PC-3 (cell line): Measurements from ENCODE around the gene TDRD12. TPM values are rescaled to one million over a fixed set of nuclear protein-coding genes. Genes with fewer than 3 reads are reported as not detected.

ENCODE experiments used
- ATAC-seq: fragments of 200-7000 bp; cut with Tn5 transposase; 2 replicates; pipeline ENCODE4 v1.9.1; 2020; ENCODE audit warnings: mild to moderate bottlenecking, moderate library complexity
- BruUV-seq: library from RNA; stranded (reverse); fragments of 400-500 nt; replicated peaks from 2 replicates; lab custom pipeline; 2021; lab: Mats Ljungman, UMichigan
- CTCF ChIA-PET: fragments of 300-600 bp; sonication (Branson Sonifier 250); formaldehyde crosslinking; loops from one replicate; lab custom pipeline; 2022; ENCODE audit warnings: antibody characterized with exemption; lab: Charles Lee
- POLR2A ChIA-PET: fragments of 300-600 bp; sonication (Branson Sonifier 250); formaldehyde crosslinking; loops from one replicate; lab custom pipeline; 2022; ENCODE audit warnings: antibody characterized with exemption; ENCODE audit not compliant: unreplicated experiment; lab: Charles Lee
- DNase-seq: peaks from one replicate; pipeline ENCODE4 v3.0.0-alpha.2; 2015
- H2AFZ ChIP-seq: fragments of 300-600 bp; sonication (generic); 2 replicates; pipeline ENCODE4 v1.6.0; 2016; ENCODE audit warnings: antibody characterized with exemption, low read length
- H3F3A ChIP-seq: fragments of 300-600 bp; sonication (generic); one replicate; pipeline ENCODE4 v1.6.0; 2017; ENCODE audit warnings: antibody characterized with exemption, low read length, control low read depth, mild to moderate bottlenecking; ENCODE audit not compliant: unreplicated experiment
- H3K27ac ChIP-seq: fragments of 300-600 bp; sonication (generic); 2 replicates; pipeline ENCODE4 v1.5.1; 2016; ENCODE audit warnings: mild to moderate bottlenecking, low read length
- H3K27me3 ChIP-seq: fragments of 300-600 bp; sonication (generic); 2 replicates; pipeline ENCODE4 v1.6.1; 2016; ENCODE audit warnings: low read length, mixed read lengths
- H3K36me3 ChIP-seq: fragments of 300-600 bp; sonication (generic); 2 replicates; pipeline ENCODE4 v1.6.1; 2016; ENCODE audit warnings: low read depth, mixed run types, low read length, mixed read lengths
- H3K4me1 ChIP-seq: fragments of 300-600 bp; sonication (generic); 2 replicates; pipeline ENCODE4 v1.5.1; 2016; ENCODE audit warnings: low read length; ENCODE audit not compliant: insufficient read depth
- H3K4me2 ChIP-seq: fragments of 300-600 bp; sonication (generic); 2 replicates; pipeline ENCODE4 v1.6.0; 2016; ENCODE audit warnings: low read length
- H3K4me3 ChIP-seq: fragments of 300-600 bp; sonication (generic); 2 replicates; pipeline ENCODE4 v1.5.1; 2016; ENCODE audit warnings: mild to moderate bottlenecking, low read length, mixed read lengths
- H3K79me2 ChIP-seq: fragments of 300-600 bp; sonication (generic); 2 replicates; pipeline ENCODE4 v1.6.1; 2017; ENCODE audit warnings: low read length, mixed read lengths
- H3K9ac ChIP-seq: fragments of 300-600 bp; sonication (generic); 2 replicates; pipeline ENCODE4 v1.6.0; 2016; ENCODE audit warnings: mild to moderate bottlenecking, low read length
- H3K9me2 ChIP-seq: fragments of 300-600 bp; sonication (generic); replicated peaks from 2 replicates; pipeline ENCODE4 v1.6.1; 2016; ENCODE audit warnings: mixed run types, low read length, mixed read lengths
- H3K9me3 ChIP-seq: fragments of 300-600 bp; sonication (generic); 2 replicates; pipeline ENCODE4 v1.6.1; 2016; ENCODE audit warnings: low read length, mixed read lengths
- H4K20me1 ChIP-seq: fragments of 300-600 bp; sonication (generic); 2 replicates; pipeline ENCODE4 v1.6.1; 2016; ENCODE audit warnings: low read length, mixed read lengths
- EZH2 ChIP-seq: fragments of 300-600 bp; sonication (generic); IDR thresholded peaks from one replicate; pipeline ENCODE4 v1.6.1; 2017; ENCODE audit warnings: antibody characterized with exemption, mild to moderate bottlenecking, low read length; ENCODE audit not compliant: unreplicated experiment
- EZH2phosphoT487 ChIP-seq: fragments of 300-600 bp; sonication (generic); IDR thresholded peaks from 2 replicates; pipeline ENCODE4 v1.6.1; 2018; ENCODE audit warnings: mild to moderate bottlenecking, antibody characterized with exemption, low read length, borderline replicate concordance
- intact Hi-C: fragments of 100-400 bp; cut with micrococcal nuclease; formaldehyde crosslinking; loops from 2 replicates; pipeline ENCODE4 v1.9.0; 2023
- total RNA-seq: library from RNA; depleted of rRNA; stranded (reverse); fragments of >200 nt; gene quantifications from 2 replicates; pipeline ENCODE4 v1.2.3, GENCODE V29; 2014
- TF ChIP-seq, protein P1 (sequence below): fragments of 300-600 bp; sonication (generic); conservative IDR thresholded peaks from 2 replicates; pipeline ENCODE4 v1.5.1; 2017; ENCODE audit warnings: antibody characterized with exemption, low read depth, mild to moderate bottlenecking, low read length

TDRD12 gene
- total RNA-seq, 1 experiment from 2014 or later = not detected

DNA sequence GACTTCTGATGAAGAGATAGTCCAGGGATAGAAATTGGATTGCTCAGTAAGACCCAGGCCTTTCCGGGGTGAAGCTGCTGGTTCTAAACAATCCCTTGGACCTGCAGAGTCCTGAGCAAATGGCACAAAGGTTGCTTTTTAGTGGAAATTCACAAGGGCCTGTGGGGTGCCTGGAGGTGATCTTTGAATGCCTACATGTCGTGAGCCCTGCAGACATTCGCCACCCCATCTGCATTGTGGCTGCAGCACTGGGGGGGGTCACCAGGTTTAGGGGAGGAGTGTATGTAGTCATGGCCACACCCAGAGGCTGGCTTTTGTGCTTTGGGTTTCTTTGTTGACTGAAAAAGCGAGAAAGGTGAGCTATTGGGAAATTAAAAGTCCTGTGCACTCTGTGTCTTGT, 108.6 kb downstream of the TDRD12 start:
- ChIA-PET POLR2A (no interaction called here), CTCF (no interaction called here)
- Histone ChIP-seq H3K27me3 (no peaks in the 10 kb centered on the region), H3K9me3 (no peaks in the 10 kb centered on the region), H3K36me3 (no peaks in the 10 kb centered on the region), H4K20me1 (no peaks in the 10 kb centered on the region), H3K4me2 (no peak overlapping the region), H2AFZ (no peak overlapping the region), H3K27ac (no peak overlapping the region), H3K9me2 (no peaks in the 10 kb centered on the region), H3K4me1 (no peaks in the 10 kb centered on the region), H3F3A (no peaks in the 10 kb centered on the region), H3K9ac (no peak overlapping the region), H3K79me2 (no peaks in the 10 kb centered on the region), H3K4me3 (no peak overlapping the region)
- no peak for DNase-seq
- no TSS peak for BruUV-seq
- ATAC-seq = no peak
- TF ChIP-seq EZH2phosphoT487 (no peak), EZH2 (no peak)
- TF ChIP-seq, protein P1, sequence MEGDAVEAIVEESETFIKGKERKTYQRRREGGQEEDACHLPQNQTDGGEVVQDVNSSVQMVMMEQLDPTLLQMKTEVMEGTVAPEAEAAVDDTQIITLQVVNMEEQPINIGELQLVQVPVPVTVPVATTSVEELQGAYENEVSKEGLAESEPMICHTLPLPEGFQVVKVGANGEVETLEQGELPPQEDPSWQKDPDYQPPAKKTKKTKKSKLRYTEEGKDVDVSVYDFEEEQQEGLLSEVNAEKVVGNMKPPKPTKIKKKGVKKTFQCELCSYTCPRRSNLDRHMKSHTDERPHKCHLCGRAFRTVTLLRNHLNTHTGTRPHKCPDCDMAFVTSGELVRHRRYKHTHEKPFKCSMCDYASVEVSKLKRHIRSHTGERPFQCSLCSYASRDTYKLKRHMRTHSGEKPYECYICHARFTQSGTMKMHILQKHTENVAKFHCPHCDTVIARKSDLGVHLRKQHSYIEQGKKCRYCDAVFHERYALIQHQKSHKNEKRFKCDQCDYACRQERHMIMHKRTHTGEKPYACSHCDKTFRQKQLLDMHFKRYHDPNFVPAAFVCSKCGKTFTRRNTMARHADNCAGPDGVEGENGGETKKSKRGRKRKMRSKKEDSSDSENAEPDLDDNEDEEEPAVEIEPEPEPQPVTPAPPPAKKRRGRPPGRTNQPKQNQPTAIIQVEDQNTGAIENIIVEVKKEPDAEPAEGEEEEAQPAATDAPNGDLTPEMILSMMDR = no peak
- intact Hi-C loops = no loop called here

DNA sequence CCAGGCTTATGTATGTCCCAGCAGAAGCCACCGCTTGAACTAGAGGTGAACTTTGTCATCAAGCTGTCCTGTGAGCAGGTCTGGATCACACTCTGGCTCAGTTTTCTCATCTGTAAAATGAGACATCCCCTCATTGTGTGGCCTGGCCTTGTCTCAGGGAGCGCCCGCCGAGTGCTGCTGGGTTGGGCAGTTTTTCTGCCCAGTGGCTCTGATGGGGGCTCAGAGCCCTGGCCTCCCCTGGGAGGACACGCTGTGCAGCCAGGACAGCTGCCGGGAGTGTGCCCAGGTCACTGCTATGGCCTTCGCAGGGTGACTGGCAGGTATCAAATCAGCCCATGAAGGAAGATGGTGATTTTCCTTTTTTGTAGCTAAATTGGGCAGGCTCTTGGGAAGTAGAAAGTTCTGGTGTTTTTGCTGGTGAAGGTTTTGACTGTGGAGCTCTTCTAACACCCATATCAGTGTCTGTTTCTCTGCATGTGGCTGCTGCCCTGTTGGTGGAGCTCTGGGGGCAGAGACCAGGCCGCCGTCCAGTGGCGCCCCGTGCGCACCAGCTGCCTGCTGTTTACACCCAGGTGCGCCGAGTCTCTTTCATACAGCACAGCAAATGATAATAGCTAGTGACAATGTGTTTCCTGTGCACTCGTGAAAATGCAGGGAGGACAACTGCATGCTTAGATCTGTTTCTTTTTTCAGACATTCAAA, 109.2 kb downstream of the TDRD12 start:
- CTCF ChIA-PET = no interaction called here
- intact Hi-C loops = no loop called here

More for the DNA sequence above, 109.2 kb downstream of the TDRD12 start:
- no TSS peak for BruUV-seq
- Histone ChIP-seq H3K4me2 (no peak overlapping the region), H3K36me3 (no peaks in the 10 kb centered on the region), H3K4me3 (no peak overlapping the region), H3K4me1 (no peaks in the 10 kb centered on the region), H2AFZ (no peak overlapping the region), H3K27me3 (no peaks in the 10 kb centered on the region), H3K27ac (no peak overlapping the region), H3K9me2 (no peaks in the 10 kb centered on the region), H4K20me1 (no peaks in the 10 kb centered on the region), H3K9ac (no peak overlapping the region), H3K79me2 (no peaks in the 10 kb centered on the region), H3K9me3 (no peaks in the 10 kb centered on the region), H3F3A (no peaks in the 10 kb centered on the region)
- DNase-seq = no peak
- ATAC-seq = no peak
- POLR2A ChIA-PET = no interaction called here
- TF ChIP-seq EZH2phosphoT487 = no peak
- TF ChIP-seq EZH2 = no peak
- TF ChIP-seq, protein P1 = no peak
